H54 (cell line): Measurements from ENCODE around the gene CRHR2.

Experiments used
- DNase-seq: peaks from one replicate; pipeline ENCODE4 v3.0.0; 2011; ENCODE audit warnings: low spot score, mixed read lengths; ENCODE audit not compliant: insufficient read length
- FAIRE-seq: peaks from 3 replicates; lab custom pipeline; 2011; peaks lifted over from hg19 to GRCh38; lab: Jason Lieb, UNC
- POLR2A ChIP-seq: IDR thresholded peaks from 2 replicates; pipeline ENCODE4 v1.6.1; 2011; ENCODE audit warnings: low read depth, mild to moderate bottlenecking, low read length

CRHR2 gene

DNA sequence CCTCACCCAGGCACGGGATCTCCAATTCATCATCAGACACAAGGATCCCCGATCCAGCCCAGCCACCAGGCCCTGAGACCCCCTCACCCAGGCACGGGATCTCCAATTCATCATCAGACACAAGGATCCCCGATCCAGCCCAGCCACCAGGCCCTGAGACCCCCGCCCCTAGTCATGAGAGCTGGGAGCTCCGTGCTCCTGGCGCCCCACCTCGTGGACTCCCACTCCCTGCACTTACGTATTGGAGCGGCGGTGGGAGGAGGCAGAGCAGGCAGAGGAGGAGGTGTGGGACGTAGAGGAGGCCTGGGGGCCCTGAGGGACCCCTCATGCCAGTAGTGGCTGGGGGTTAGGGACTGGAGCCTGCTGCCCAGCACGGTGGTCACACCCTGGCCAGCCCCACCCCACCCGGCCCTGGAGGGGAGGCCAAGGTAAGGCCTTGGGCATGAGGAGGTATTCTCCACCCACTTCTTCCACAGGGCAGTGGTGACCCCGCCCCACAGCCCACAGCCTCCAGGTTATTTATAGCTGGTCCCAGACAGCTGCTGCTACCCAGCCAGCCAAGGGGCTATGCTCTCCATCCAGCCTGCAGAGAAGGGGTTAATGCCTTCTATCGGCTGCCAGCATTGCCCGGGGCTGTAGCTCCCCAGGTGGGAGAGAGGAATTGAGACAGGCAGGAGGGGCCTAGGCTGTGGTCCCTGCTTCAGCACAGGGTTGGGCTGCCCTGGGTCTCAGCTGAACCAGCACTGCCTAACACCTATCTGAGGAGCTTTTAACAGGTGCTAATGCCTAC lies 17.6 kb upstream of the CRHR2 start:
- no peak for DNase-seq
- no peak for FAIRE-seq
- no peak for TF ChIP-seq POLR2A

DNA sequence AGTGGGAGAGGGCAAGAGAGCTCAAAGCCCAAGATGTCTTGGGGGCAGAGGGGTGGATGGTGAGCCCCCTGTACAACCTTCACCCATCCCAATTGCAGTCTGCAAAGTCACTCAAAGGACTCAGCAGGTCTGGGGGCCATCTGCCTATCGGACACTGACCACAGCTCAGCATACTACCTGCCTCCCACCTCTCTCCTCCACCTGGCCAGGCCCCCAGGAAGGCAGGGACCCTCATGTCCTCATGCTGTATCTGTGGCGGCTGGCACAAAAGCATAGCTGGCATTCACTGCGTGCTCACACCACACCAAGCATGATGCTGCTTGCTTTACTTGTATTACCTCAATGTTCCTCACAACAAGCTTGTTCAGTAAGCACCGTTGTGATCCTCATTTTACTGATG lies 16.2 kb upstream of the CRHR2 start:
- no peak for DNase-seq
- no peak for FAIRE-seq
- no peak for TF ChIP-seq POLR2A

DNA sequence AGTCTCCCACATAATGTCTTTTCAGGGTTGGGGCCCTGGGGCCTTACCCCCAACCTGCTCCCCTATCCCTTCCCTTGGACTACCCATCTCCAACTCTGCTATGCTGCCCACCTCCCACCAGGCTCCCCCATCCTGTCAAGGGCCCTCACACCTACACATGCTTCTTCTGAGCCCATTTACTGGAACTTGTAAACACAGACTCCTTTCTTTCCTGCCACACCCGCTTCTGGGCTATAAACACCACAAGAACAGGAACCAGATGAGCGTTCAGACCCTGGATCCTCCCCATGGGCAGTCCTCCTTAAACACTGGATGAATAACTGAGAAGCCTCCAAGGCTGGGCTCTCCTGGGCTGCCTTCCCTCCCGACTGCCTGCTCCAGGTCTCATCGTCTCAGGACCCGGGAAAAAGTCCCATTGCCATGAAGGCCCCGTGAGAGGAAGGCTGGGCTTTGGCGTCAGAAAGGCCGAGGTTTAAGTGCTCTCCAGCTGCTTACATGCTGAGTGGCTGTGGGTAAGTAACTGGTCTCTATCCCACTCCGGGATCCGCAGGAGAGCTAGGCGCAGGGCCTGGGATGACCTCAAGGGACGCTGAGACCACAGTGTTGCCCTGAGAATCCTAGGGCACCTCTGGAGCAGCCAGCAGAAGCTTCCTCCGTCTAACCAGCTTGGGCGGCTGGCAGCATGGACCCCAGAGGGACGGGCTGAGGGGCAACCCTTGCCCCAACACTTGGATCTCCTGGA lies 15.6 kb upstream of the CRHR2 start:
- TF ChIP-seq POLR2A: no peak
- DNase-seq (no peak), FAIRE-seq (no peak)

DNA sequence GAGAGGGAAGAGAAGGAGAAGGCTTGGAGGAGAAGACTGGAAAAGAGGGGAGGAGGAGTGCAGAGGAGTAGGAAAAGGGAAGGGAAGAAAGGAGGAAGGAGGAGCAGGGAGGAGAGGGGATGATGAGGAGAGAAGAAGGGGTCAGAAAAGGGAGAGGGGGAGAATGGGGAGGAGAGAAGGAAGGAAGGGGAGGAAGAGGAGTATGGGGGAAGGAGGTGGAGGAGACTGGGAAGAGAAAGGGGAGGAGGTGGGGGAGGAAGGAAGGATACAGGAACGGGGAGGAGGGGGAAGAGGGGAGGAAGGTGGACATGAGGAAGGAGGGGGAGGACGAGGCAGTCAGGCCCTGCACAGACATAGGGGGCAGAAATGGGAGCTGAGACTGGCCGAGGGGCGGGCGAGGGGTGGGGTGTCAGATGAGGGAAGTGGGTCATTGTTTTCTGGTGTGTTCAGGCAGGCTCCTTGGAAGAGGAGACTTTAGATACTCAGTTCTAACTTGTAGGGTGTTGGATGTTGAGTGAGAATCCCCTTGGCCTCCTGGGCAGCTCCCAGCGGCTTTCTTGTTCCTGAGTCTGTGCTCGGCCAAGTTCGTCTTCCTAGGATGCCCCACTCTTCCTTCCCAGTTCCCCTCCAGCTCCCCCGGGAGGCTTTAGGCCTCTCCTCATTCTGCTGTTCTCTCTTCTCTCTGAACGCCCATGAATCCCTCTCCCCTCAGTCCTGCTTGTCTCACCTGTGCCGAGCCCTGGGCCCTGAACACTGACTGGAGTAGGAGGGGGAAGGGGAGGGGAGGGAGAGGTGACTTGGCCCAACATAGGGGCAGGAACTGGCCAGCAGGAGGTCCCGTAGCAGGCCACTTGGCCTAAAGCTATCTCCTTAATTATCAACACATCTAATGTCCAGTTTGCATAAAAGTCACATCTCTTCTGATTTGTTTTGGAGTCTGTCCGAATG lies 12.8 kb upstream of the CRHR2 start:
- TF ChIP-seq POLR2A: no peak
- DNase-seq: no peak
- FAIRE-seq: no peak

GRCh38 chr7:30694218-30694745 lies 12.0 kb upstream of the CRHR2 start:
- no peak for TF ChIP-seq POLR2A
- no peak for DNase-seq
- FAIRE-seq: no peak

GRCh38 chr7:30692882-30693281 lies 10.6 kb upstream of the CRHR2 start:
- DNase-seq: no peak
- no peak for TF ChIP-seq POLR2A
- FAIRE-seq: no peak

DNA sequence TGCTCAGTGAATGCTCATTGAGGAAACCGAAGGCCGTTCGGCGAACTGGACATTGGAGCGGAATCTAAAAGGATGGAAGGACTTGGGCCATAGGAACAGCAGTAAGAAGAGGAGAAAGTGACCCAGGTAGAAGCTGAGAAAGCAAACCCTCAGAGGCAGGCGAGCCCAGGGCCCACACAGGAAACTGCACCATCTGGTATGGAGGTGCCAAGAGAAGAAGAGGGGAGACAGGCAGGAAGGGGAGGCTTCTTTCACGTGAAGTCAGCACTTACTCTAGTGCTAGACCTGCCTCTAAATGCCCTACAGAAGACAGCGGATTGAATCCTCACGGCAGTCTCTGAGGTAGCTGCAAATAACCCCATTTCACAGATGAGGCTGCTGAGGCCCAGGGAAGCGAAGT lies 10.2 kb upstream of the CRHR2 start:
- no peak for FAIRE-seq
- no peak for TF ChIP-seq POLR2A
- no peak for DNase-seq

- FAIRE-seq: no peak
- DNase-seq: no peak
- no peak for TF ChIP-seq POLR2A
Measured at GRCh38 chr7:30690011-30690410, 7.8 kb upstream of the CRHR2 start.

- no peak for FAIRE-seq
- DNase-seq: no peak
- no peak for TF ChIP-seq POLR2A
Measured at GRCh38 chr7:30688718-30689221, 6.5 kb upstream of the CRHR2 start.

GRCh38 chr7:30687604-30688003 lies 5.3 kb upstream of the CRHR2 start:
- no peak for DNase-seq
- TF ChIP-seq POLR2A: no peak
- FAIRE-seq: no peak

DNA sequence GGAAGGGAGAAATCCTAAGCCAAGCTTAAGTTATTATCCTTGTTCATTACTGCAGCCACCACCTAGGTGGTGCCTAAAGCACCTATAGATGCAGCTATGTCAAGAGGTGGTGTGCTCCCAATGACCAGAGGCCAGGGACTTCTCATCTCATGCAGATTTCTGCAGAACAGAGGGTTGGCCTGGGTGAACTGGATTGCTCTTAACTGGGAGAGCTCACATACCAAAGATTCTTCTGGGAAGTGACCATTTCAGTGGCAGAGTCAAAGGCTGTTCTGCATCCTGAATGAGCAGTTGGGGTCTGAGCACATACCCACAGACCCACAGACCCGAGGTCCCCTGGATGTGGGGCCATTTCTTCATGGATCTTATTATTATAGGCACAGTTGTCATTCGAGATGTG lies 2.1 kb upstream of the CRHR2 start:
- FAIRE-seq (no peak), DNase-seq (no peak)
- no peak for TF ChIP-seq POLR2A

DNA sequence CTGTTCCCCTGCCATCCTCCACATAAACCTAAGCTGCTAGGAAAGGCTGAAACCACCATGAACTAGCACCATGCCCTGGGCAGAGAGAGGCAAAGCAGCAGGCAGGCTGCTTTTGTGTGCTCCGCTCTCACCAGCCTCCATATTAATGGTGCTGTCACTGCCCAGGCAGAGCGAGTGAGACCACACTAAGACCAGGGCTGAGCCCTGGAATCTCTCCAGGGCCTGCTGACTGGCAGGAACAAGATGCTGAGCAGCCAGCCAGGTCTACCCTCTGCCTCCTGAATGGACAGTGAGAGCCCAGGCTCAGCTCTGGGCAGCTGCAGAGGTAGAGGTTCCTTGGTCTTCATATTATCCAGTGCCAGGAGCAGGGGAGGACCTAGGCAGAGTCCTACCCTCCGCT lies 1.6 kb upstream of the CRHR2 start:
- DNase-seq (no peak), FAIRE-seq (no peak)
- no peak for TF ChIP-seq POLR2A

GRCh38 chr7:30683306-30683705 lies 1.1 kb upstream of the CRHR2 start:
- no peak for TF ChIP-seq POLR2A
- no peak for FAIRE-seq
- DNase-seq: no peak
